HG03439 (cell line): ENCODE measurements around the gene SMC4.
"Not testable (repeated sequence)": the region's sequence is repeated elsewhere in the genome, so short reads cannot be mapped to it uniquely, and the experiment has no call there.

Experiments used
- ATAC-seq: cut with Tn5 transposase; IDR thresholded peaks from one replicate; pipeline ENCODE4 v1.9.1; 2021; ENCODE audit warnings: mild to moderate bottlenecking, moderate library complexity; ENCODE audit not compliant: unreplicated experiment

Gene SMC4

DNA sequence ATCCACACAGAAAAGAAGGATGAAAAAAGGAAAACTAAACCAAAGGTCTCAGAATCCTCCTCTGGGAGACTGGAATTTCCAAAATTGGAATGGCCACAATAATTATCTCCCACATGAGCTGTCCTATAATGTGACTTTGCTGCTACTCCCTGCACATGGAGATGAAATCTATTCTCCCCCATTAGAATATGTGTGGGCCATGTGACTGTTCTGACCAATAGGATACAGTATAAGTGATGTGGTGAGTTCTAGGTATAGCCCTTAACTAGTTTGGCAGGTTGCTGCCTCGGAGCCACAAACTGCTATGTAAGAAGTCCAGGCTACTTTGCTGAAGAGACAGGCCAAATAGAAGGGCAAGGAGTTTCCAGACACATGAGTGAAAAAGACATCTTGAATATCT is 45.0 kb downstream of the SMC4 start:
- ATAC-seq = no peak

DNA sequence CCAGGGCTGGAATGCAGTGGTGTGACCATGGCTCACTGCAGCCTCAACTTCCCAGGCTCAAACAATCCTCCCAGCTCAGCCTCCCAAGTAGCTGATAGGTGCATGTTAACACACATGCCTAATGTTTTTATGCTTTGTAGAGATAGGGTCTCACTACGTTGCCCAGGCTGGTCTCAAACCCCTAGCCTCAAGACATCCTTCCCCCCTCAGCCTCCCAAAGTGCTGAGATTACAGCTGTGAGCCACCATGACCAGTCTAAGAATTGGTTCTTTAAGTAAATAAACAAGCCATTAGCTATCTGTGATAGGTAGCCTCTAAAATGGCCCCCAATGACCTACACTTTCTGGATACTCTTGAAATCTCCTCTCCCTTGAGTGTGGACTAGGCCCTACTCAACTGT is 46.4 kb downstream of the SMC4 start:
- no peak for ATAC-seq

DNA sequence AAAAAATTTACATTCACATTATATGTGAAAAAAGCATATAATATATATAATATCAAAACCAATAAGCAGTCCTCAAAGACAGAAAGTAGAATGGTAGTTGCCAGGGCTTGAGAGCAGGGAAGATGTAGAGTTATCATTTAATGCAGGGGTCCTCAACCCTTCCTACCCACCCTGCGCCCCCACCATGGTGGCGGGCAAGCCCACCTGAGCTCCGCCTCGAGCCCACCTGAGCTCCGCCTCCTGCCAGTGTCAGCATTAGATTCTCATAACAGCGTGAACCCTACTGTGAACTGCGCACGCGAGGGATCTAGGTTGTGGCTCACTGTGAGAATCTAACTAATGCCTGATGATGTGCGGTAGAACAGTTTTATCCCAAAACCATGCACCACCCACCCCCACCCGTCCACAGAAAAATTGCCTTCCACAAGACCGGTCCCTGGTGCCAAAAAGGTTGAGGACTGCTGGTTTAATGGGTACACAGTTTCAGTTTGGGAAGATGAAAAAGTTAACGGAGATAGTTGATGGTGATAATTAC is 47.1 kb downstream of the SMC4 start:
- no peak for ATAC-seq

DNA sequence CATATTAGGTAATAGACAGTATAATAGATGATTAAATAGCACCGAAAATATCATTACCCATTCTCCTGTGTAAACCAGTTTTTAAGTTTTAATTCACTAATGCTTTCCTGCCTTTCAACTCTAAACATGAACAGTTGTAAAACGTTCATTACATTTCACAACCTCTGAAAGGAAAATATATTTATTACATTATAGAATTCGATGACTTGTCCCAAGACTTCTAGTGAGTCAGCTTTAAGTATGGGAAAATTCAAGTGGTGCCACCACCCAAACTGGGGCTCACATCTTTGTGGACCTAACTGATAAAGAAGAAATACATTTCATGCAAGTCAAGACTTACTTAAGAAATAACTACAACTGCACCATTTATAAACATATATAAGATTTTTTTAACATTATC is 48.1 kb downstream of the SMC4 start:
- ATAC-seq = no peak

DNA sequence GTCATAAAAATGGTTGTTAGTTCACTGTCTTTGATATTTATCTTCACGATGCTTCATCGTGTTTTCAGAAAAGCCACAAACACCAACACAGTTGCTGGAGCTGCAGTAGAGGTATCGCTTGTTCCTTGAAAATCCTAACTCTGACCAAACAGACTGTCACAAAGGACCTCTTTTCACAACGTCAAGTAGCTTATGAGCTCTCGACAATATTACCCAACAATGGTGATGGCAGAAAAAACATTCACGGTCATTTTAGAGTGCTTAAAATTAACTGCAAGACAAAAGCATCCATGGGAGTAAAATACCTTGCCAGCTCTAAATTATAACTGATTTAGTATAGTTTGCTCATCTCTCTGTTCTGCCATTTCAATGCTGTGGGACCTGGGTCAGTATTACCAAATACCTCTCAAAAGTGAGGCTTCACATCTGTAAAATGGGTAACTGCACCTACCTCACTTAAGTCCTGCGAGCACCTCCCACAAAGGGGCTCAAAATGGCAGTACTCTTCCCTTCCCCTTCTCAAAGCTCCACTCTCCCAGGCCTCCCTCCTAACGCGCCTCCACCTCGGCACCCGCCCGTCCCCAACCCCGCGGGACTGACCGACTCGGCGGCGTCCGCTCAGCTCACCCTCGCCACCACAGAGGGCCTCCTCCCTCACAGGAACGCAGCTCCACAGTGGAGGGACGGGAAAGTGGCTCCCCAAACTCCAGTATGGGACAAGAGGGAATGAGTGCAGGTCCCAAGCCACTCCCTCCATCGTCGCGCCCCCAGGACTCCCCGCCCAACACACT is 49.6 kb downstream of the SMC4 start:
- peak; percentile 40 for ATAC-seq

DNA sequence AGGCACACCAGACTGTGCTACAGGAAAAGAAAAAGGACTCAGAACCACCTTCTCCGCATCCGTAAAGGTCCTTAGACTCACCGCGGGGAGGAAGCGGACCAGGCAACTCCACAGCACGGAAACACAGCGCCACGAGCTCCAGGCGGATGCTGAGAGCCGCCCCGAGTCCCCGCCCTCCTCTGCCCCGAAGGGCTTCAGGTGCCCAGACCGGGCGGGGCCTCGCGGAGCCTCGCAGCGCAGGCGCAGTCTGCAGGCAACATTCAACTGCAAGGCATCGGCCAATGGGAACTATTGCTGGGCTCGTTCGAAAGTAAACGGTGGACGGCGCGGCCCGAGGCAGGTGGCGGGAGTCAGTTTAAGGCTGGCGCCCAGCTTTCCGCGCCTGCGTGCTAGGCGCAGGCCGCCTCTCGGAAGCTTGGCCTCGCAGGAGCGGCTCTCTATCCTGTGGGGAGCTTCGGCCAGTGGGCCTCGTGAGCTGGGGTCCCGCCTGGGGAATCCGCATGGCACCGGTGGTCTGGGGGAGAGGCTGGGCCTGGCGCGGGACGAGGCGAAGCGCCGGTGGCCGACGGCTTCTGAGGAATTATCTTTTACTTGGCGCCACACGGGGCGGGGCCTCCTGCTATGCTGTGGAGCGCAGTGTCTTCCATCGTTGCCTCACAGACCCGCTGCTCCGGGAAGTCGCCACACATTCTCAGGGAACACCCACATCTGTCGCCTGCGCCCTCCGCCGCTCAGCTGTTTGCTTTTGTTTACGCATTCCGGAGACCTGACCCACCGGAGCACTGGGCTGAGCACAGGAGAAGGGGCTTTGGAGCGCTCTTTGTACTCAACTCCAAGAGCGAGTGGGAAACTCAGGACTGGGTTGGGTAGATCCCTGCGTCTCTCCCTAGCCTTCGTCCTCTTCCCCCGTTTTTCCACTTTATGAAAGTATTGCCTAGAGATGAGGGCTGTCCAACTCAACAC is 50.5 kb downstream of the SMC4 start, which contains the start of gene TRIM59:
TRIM59 (minus strand) TSS at position 151 of the 963 bp plus-strand sequence. CDS start 10,603 bp downstream, outside the sequence.
- ATAC-seq = peak; percentile 96

- ATAC-seq = no peak
Measured at GRCh38 chr3:160450846-160451245, 51.4 kb downstream of the SMC4 start.

DNA sequence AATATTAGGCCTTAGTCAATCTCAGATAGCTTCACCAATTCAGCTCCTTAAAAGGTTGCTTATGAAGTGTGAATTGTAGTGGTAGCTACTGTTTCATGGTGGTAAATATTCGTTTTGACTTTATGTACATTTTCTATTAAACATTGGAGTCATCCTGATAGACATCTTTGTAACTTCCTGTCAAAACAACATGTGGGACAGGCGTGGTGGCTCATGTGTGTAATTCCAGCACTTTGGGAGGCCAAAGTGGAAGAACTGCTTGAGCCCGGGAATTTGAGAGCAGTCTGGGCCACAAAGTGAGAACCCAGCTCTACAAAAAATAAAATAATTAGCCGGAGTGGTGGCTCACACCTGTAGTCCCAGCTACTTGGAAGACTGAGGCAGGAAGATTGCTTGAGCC is 52.2 kb downstream of the SMC4 start:
- no peak for ATAC-seq

GRCh38 chr3:160452251-160452650 is 52.8 kb downstream of the SMC4 start:
- ATAC-seq = not testable (repeated sequence)

DNA sequence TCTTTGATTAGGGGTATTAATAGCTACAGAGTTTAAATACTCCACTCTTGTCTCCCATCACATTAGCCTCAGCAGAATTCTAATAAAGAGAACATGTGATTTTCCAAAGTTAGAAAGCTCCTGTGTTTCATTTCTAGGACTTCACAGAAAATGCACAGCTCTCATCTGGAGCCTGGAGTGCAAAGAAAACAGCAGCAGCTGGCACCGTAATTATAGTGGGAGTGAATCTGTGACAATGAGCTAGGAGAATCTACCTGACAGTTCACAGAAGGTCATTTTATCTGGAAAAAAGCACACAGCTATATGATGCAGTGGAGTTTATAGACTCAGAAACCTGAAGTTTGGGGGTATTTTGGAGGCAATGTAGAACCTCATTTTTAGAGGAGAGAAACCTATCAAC is 55.5 kb downstream of the SMC4 start:
- ATAC-seq = no peak

- no peak for ATAC-seq
Measured at GRCh38 chr3:160455846-160456245, 56.4 kb downstream of the SMC4 start.

- ATAC-seq = no peak
Measured at GRCh38 chr3:160458151-160458550, 58.7 kb downstream of the SMC4 start.

DNA sequence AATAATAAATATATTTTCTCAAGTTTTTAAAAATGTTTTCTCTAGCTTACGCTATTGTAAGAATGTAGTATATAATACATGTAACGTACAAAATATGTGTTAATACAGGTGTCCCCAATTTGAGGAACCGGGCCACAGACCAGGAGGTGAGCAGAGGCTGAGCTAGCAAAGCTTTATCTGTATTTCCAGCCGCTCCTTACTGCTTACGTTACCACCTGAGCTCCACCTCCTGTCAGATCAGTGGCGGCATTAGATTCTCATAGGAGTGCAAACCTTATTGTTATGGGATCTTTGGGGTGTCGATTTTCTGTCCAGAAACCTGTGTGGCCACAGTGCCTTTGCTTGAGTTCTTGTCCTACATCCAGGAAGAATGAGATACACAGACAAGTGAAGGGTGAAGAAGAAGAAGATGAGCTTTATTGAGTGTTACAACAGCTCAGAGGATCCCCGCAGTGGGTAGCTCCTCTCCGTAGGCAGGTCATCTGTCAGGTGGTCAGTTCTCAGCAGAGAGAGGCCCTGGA is 60.1 kb downstream of the SMC4 start:
- ATAC-seq = no peak

GRCh38 chr3:160460033-160460432 is 60.6 kb downstream of the SMC4 start:
- no peak for ATAC-seq

GRCh38 chr3:160464321-160464720 is 64.9 kb downstream of the SMC4 start:
- no peak for ATAC-seq

DNA sequence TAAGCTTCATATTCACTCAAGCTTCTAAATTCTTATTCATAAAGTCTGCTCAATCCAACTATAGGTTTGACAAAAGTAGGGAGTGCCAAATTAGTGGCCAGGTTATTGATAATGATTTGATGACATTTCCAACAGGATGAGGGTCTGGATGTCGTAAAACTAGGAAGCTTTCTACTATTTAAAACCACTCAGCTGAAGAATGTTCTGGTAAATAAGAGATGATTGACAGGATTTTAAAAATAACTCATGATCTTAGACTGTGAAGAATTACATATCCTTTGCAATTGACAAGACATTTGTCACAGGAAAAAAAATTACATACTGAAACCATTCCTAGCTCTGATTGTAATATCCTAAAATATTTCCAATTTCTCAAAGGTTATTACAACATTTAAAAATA is 65.5 kb downstream of the SMC4 start:
- no peak for ATAC-seq

DNA sequence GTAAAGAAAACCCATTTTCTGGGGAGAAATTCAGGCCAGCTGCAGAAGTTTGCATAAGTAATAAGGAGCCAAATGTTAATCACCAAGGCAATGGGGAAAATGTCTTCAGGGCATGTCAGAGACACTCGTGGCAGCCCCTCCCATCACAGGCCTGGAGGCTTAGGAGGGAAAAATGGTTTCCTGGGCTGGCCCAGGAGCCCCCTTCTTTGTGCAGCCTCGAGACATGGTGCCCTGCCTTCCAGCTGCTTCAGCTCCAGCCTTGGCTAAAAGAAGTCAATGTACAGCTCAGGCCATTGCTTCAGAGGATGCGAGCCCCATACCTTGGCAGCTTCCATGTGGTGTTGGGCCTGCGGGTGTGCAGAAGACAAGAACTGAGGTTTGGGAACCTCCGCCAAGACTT is 70.7 kb downstream of the SMC4 start:
- no peak for ATAC-seq

DNA sequence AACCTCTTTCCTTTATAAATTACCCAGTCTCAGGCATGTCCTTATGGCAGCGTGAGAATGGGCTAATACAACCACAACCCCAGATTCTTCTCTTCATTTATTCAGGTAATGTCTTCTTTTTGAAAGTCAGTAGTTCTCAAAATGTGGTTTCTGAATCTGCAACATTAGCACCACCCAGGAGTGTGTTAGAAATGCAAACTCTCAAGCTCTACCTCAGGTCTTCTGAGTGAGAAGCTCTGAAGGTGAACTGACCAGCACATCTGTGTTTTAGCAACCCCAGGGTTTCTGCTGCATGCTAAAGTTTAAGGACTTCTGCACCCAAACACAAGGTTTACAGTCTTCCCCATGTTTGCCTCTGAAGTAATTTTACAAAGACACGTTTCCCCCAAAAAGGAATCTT is 72.4 kb downstream of the SMC4 start:
- ATAC-seq = no peak

- ATAC-seq = no peak
Measured at GRCh38 chr3:160472344-160472743, 72.9 kb downstream of the SMC4 start.

DNA sequence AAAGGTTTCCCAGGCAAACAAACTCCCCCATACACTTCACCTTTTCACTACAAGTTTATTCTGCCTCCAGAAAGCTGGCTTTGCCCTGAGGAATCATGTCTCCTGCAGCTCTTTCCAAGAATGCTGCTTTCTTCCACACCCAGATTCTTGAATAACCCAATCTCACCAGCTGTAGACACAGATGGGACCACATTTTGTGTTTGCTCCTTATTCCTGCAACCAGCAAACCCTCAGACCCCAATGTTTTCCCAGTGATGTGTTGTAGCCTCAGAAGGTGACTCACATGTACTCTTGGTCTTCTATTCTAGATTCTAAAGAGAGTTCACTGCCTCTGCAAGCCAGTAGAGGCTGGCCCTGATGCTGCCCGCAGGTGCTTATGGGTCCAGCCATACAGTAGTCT is 73.8 kb downstream of the SMC4 start:
- ATAC-seq = no peak

GRCh38 chr3:160473978-160474377 is 74.5 kb downstream of the SMC4 start:
- ATAC-seq = no peak
